ENCODE data around the gene RPS4Y2. TPM values are rescaled to one million over a fixed set of nuclear protein-coding genes. Genes with fewer than 3 reads are reported as not detected.

The RPS4Y2 gene
- total and polyA plus RNA-seq, 12 donors = not detected

DNA sequence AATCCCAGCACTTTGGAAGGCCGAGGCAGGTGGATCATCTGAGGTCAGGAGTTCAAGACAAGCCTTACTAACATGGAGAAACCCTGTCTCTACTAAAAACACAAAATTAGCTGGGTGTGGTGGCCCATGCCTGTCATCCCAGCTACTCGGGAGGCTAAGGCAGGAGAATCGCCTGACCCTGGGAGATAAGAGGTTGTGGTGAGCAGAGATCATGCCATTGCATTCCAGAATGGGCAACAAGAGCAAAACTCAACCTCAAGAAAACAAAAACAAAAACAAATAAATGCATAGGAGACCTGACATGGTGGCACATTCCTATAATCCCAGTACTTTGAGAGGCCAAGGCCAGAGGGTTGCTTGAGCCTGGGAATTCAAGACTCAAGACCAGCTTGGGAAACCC lies 16.1 kb upstream of the RPS4Y2 start:
- no peaks in the 10 kb centered on the region for H3K9me3 ChIP-seq
- no peaks in the 10 kb centered on the region for H3K4me1 ChIP-seq
- ATAC-seq (no peak), DNase-seq (no peak)
- no peaks in the 10 kb centered on the region for H3K27me3 ChIP-seq
- TF ChIP-seq, protein P1, sequence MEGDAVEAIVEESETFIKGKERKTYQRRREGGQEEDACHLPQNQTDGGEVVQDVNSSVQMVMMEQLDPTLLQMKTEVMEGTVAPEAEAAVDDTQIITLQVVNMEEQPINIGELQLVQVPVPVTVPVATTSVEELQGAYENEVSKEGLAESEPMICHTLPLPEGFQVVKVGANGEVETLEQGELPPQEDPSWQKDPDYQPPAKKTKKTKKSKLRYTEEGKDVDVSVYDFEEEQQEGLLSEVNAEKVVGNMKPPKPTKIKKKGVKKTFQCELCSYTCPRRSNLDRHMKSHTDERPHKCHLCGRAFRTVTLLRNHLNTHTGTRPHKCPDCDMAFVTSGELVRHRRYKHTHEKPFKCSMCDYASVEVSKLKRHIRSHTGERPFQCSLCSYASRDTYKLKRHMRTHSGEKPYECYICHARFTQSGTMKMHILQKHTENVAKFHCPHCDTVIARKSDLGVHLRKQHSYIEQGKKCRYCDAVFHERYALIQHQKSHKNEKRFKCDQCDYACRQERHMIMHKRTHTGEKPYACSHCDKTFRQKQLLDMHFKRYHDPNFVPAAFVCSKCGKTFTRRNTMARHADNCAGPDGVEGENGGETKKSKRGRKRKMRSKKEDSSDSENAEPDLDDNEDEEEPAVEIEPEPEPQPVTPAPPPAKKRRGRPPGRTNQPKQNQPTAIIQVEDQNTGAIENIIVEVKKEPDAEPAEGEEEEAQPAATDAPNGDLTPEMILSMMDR (IDR thresholded peaks at IDR 0.05) = no peak
- H3K27ac ChIP-seq = no peak overlapping the region
- intact Hi-C loops (cut with DNase I) = loop anchor here in 3 of 10 donors (5.0 to 10.0 kb wide), 2 partner anchors 183 to 1315 kb away; no protein-coding TSS in a partner anchor
- 62 to 67% methylated on average over 3 of the region's 3 CpGs for WGBS, 2 donors
- no peaks in the 10 kb centered on the region for H3K36me3 ChIP-seq
- H3K4me3 ChIP-seq = no peak overlapping the region

DNA sequence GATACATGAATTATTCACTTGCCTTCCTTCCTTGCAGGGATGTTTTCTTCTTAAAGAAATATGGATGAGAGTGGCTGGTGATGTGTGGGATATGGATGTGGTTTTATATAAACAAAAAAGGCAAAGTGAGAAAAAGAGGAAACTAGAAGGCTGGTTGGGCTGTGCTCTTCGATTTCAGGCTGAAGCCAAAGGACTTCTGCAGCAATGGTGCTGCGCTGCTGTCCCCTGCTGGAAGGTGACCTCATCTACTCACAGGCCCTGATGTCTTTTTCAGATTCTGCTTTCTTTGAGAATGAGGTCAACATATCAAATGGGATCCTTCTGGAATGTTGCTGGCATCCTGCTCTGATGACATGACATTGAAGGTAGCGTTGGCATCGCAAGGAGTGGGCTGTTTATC lies 15.3 kb upstream of the RPS4Y2 start:
- Histone ChIP-seq H3K9me3 (no peaks in the 10 kb centered on the region), H3K27ac (no peak overlapping the region), H3K4me3 (no peak overlapping the region), H3K36me3 (no peaks in the 10 kb centered on the region), H3K27me3 (no peaks in the 10 kb centered on the region), H3K4me1 (no peaks in the 10 kb centered on the region)
- ATAC-seq (peak in 4 of 8 donors; percentile 46 to 70 (median 62)), DNase-seq (peak; percentile 31)
- 27 to 30% methylated on average over 4 of the region's 4 CpGs for WGBS, 2 donors
- TF ChIP-seq, protein P1 (IDR thresholded peaks at IDR 0.05) = peak in 6 of 9 donors; percentile 25 to 72 (median 62)
- intact Hi-C loops (cut with DNase I) = loop anchor here in 3 of 10 donors (5.0 to 10.0 kb wide), 2 partner anchors 183 to 1316 kb away; no protein-coding TSS in a partner anchor

DNA sequence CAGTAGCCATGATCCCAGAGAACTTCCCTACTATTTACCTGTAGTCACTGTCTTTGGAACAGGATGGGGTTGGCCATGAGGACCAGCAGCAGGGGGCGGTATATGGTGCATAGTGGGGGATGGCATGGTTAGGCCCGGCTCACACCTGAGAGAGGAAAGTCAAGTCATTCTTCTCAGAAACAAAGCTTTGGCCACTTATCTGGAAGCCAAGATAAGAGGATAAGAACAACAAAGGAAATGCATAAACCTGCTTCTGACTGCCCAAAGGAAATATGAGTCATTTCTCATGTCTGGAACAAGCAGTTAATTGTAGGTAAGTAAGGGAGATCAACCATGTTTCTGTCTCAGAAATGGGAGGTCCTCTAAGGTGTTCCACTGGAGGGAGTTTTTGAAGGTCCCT lies 10.8 kb upstream of the RPS4Y2 start:
- 44 to 61% methylated on average over 2 of the region's 2 CpGs for WGBS, 2 donors
- H3K36me3 ChIP-seq = no peaks in the 10 kb centered on the region
- intact Hi-C loops (cut with DNase I) = loop anchor here in 1 of 10 donors (10.0 kb wide), 1 partner anchor 1320 kb away; no protein-coding TSS in a partner anchor

DNA sequence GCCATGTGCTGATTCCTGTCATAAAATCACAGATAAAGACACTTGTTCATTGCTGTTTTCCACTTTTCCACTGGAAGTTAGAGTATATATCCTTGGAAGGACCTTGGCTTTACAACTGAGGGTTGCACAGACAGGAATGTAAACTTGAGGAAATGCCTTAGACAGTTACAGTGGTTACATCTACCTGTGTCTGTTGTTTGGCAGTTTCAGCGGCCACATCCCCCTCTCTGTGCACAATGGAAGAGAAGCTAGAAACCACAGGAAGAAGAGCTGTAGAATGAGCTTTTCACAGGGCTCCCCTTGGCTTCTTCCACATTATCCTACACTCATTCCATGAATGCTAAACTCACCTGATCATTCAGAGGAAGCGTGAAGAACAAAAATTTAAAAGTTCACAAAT lies 9.0 kb upstream of the RPS4Y2 start:
- no peaks in the 10 kb centered on the region for H3K27me3 ChIP-seq
- H3K4me3 ChIP-seq = no peak overlapping the region
- H3K36me3 ChIP-seq = no peaks in the 10 kb centered on the region
- H3K27ac ChIP-seq = no peak overlapping the region
- H3K4me1 ChIP-seq = no peaks in the 10 kb centered on the region
- intact Hi-C loops (cut with DNase I) = loop anchor here in 1 of 10 donors (10.0 kb wide), 1 partner anchor 1322 kb away; no protein-coding TSS in a partner anchor
- 57% methylated on average over 2 of the region's 2 CpGs for WGBS, 2 donors
- no peaks in the 10 kb centered on the region for H3K9me3 ChIP-seq
- DNase-seq (no peak), ATAC-seq (no peak)
- TF ChIP-seq, protein P1 (IDR thresholded peaks at IDR 0.05) = no peak

More for the DNA sequence above, 10.8 kb upstream of the RPS4Y2 start:
- no peak overlapping the region for H3K4me3 ChIP-seq
- H3K27ac ChIP-seq = no peak overlapping the region
- ATAC-seq (no peak), DNase-seq (no peak)
- TF ChIP-seq, protein P1 (IDR thresholded peaks at IDR 0.05) = no peak
- no peaks in the 10 kb centered on the region for H3K4me1 ChIP-seq
- no peaks in the 10 kb centered on the region for H3K27me3 ChIP-seq
- no peaks in the 10 kb centered on the region for H3K9me3 ChIP-seq
